HAP-1 (cell line): ENCODE results near the gene ERBB3.
"Not testable (repeated sequence)": the region's sequence is repeated elsewhere in the genome, so short reads cannot be mapped to it uniquely, and the experiment has no call there.

Source experiments
- DNase-seq, 2 experiments: peaks; one replicate each; pipeline ENCODE4 v3.0.0-alpha.2; 2016 to 2020; ENCODE audit warnings: low spot score in 2 of 2
- H3K27me3 ChIP-seq: fragments of 250-450 bp; sonication (Bioruptor Pico); 2 replicates; pipeline ENCODE4 v1.5.1; 2020; ENCODE audit warnings: low read depth, mild to moderate bottlenecking, moderate library complexity
- H3K36me3 ChIP-seq: fragments of 250-450 bp; sonication (Bioruptor Pico); replicated peaks from 2 replicates; pipeline ENCODE4 v1.5.1; 2020; ENCODE audit warnings: mild to moderate bottlenecking
- H3K4me1 ChIP-seq: fragments of 250-450 bp; sonication (Bioruptor Pico); 2 replicates; pipeline ENCODE4 v1.5.1; 2020; ENCODE audit warnings: mild to moderate bottlenecking
- H3K4me3 ChIP-seq: fragments of 250-450 bp; sonication (Bioruptor Pico); 2 replicates; pipeline ENCODE4 v1.5.1; 2020; ENCODE audit warnings: mild to moderate bottlenecking, moderate library complexity
- H3K9me3 ChIP-seq: fragments of 250-450 bp; sonication (Bioruptor Pico); 2 replicates; pipeline ENCODE4 v1.5.1; 2020; ENCODE audit warnings: mild to moderate bottlenecking, moderate library complexity
- in situ Hi-C: fragments of 300-500 bp; cut with MboI; formaldehyde crosslinking; loops from 3 replicates; pipeline ENCODE4 v1.14.3; 2020; ENCODE audit warnings: low sequenced_read_pairs, inconsistent platforms, mixed read lengths

The ERBB3 gene

GRCh38 chr12:56079723-56080555 lies at the start of gene ERBB3:
Gene ERBB3, plus strand, starts transcription at chr12:56080165. Its CDS starts 136 bp downstream, at chr12:56080301.
- H3K4me1 ChIP-seq, result peaks cover 12% of the 10 kb centered on the region
- in situ Hi-C loops, result no loop called here
- peak; percentile 76 to 91 for DNase-seq
- H3K4me3 ChIP-seq, result peak within 1 kb of the TSS; percentile 43
- no peaks in the 10 kb centered on the region for H3K36me3 ChIP-seq
- H3K27me3 ChIP-seq, result no peaks in the 10 kb centered on the region
- no peaks in the 10 kb centered on the region for H3K9me3 ChIP-seq

- DNase-seq, result no peak
- Histone ChIP-seq H3K4me1 (no peaks in the 10 kb centered on the region), H3K4me3 (no peak overlapping the region), H3K27me3 (no peaks in the 10 kb centered on the region), H3K36me3 (no peaks in the 10 kb centered on the region; the same call in 1 of the 2 replicates), H3K9me3 (no peaks in the 10 kb centered on the region)
- in situ Hi-C loops, result no loop called here
Observed at GRCh38 chr12:56031987-56032386, 48.0 kb upstream of the ERBB3 start.

GRCh38 chr12:56034586-56035332 lies 45.2 kb upstream of the ERBB3 start:
- Histone ChIP-seq H3K9me3 (no peaks in the 10 kb centered on the region), H3K27me3 (no peaks in the 10 kb centered on the region), H3K4me3 (no peak overlapping the region), H3K4me1 (no peaks in the 10 kb centered on the region), H3K36me3 (no peaks in the 10 kb centered on the region; the same call in 1 of the 2 replicates)
- DNase-seq, result no peak
- in situ Hi-C loops, result no loop called here

- Histone ChIP-seq H3K27me3 (no peaks in the 10 kb centered on the region), H3K9me3 (no peaks in the 10 kb centered on the region), H3K36me3 (peaks cover 3% of the 10 kb centered on the region), H3K4me3 (no peak overlapping the region), H3K4me1 (peaks cover 7% of the 10 kb centered on the region)
- no peak for DNase-seq
- in situ Hi-C loops, result no loop called here
Observed at GRCh38 chr12:56037161-56037560, 42.8 kb upstream of the ERBB3 start.

GRCh38 chr12:56038022-56038655 lies 41.8 kb upstream of the ERBB3 start:
- Histone ChIP-seq H3K9me3 (no peaks in the 10 kb centered on the region), H3K4me3 (no peak overlapping the region), H3K4me1 (peaks cover 13% of the 10 kb centered on the region), H3K27me3 (no peaks in the 10 kb centered on the region), H3K36me3 (peaks cover 13% of the 10 kb centered on the region)
- no peak for DNase-seq
- in situ Hi-C loops, result no loop called here

- H3K27me3 ChIP-seq, result no peaks in the 10 kb centered on the region
- H3K4me3 ChIP-seq, result no peak overlapping the region
- H3K36me3 ChIP-seq, result peaks cover 30% of the 10 kb centered on the region
- peaks cover 14% of the 10 kb centered on the region for H3K4me1 ChIP-seq
- no peak for DNase-seq
- no peaks in the 10 kb centered on the region for H3K9me3 ChIP-seq
- in situ Hi-C loops, result loop anchor here (10.0 kb wide), 1 partner anchor 65 kb away; the partner anchor contains the start of gene PA2G4
Observed at GRCh38 chr12:56040151-56040550, 39.8 kb upstream of the ERBB3 start.

- Histone ChIP-seq H3K27me3 (no peaks in the 10 kb centered on the region), H3K36me3 (peaks cover 30% of the 10 kb centered on the region), H3K4me3 (peak overlapping the region; percentile 25), H3K4me1 (peaks cover 16% of the 10 kb centered on the region), H3K9me3 (no peaks in the 10 kb centered on the region)
- in situ Hi-C loops, result loop anchor here (10.0 kb wide), 1 partner anchor 64 kb away; the partner anchor contains the start of gene PA2G4
- peak in 1 of 2 experiments; percentile 45 for DNase-seq
Observed at GRCh38 chr12:56040963-56041551, 38.9 kb upstream of the ERBB3 start.

GRCh38 chr12:56041552-56042429 lies 38.2 kb upstream of the ERBB3 start, which contains the start of gene RPS26:
Gene RPS26, plus strand, starts transcription at chr12:56041918. Its CDS starts 249 bp downstream, at chr12:56042167.
- peak within 1 kb of the TSS; percentile 95 for H3K4me3 ChIP-seq
- peaks cover 30% of the 10 kb centered on the region for H3K36me3 ChIP-seq
- in situ Hi-C loops, result loop anchor here (10.0 kb wide), 1 partner anchor 63 kb away; the partner anchor contains the start of gene PA2G4
- peaks cover 24% of the 10 kb centered on the region for H3K4me1 ChIP-seq
- H3K9me3 ChIP-seq, result no peaks in the 10 kb centered on the region
- peak; percentile 97 to 99 for DNase-seq
- H3K27me3 ChIP-seq, result no peaks in the 10 kb centered on the region

GRCh38 chr12:56042430-56042813 lies 37.5 kb upstream of the ERBB3 start:
- H3K4me1 ChIP-seq, result peaks cover 24% of the 10 kb centered on the region
- H3K9me3 ChIP-seq, H3K27me3 ChIP-seq, DNase-seq: not testable (repeated sequence)
- peaks cover 30% of the 10 kb centered on the region for H3K36me3 ChIP-seq
- H3K4me3 ChIP-seq, result peak overlapping the region; percentile 95
- in situ Hi-C loops, result loop anchor here (10.0 kb wide), 1 partner anchor 62 kb away; the partner anchor contains the start of gene PA2G4

GRCh38 chr12:56042843-56043242 lies 37.1 kb upstream of the ERBB3 start:
- in situ Hi-C loops, result loop anchor here (10.0 kb wide), 1 partner anchor 62 kb away; the partner anchor contains the start of gene PA2G4
- no peak for DNase-seq
- Histone ChIP-seq H3K4me1 (peaks cover 24% of the 10 kb centered on the region), H3K4me3 (peak overlapping the region; percentile 95), H3K27me3 (no peaks in the 10 kb centered on the region), H3K36me3 (peaks cover 30% of the 10 kb centered on the region), H3K9me3 (no peaks in the 10 kb centered on the region)

- Histone ChIP-seq H3K27me3 (no peaks in the 10 kb centered on the region), H3K9me3 (no peaks in the 10 kb centered on the region), H3K36me3 (peaks cover 30% of the 10 kb centered on the region), H3K4me3 (no peak overlapping the region), H3K4me1 (peaks cover 19% of the 10 kb centered on the region)
- DNase-seq, result peak; percentile 10 to 47
- in situ Hi-C loops, result loop anchor here (10.0 kb wide), 1 partner anchor 59 kb away; the partner anchor contains the start of gene PA2G4
Observed at GRCh38 chr12:56046027-56046780, 33.8 kb upstream of the ERBB3 start.

GRCh38 chr12:56053407-56053893 lies 26.5 kb upstream of the ERBB3 start:
- Histone ChIP-seq H3K9me3 (no peaks in the 10 kb centered on the region), H3K36me3 (no peaks in the 10 kb centered on the region), H3K4me1 (no peaks in the 10 kb centered on the region), H3K4me3 (no peak overlapping the region), H3K27me3 (no peaks in the 10 kb centered on the region)
- in situ Hi-C loops, result no loop called here
- no peak for DNase-seq
